A549 treated with DMSO at 1 μM for 4 hours (cell line): ENCODE measurements around the gene RNGTT. TPM values are rescaled to one million over a fixed set of nuclear protein-coding genes. Genes with fewer than 3 reads are reported as not detected.

Experiments
- total RNA-seq: library from RNA; stranded (reverse); fragments of 200-300 nt; extraction: Qiagen RNA extraction; gene quantifications from 5 replicates; pipeline ENCODE4 v1.2.3, GENCODE V29; 2022; ENCODE audit warnings: low read depth

RNGTT gene
- 8.4 to 11.0 TPM (median 9.3 TPM) in 5 replicates for total RNA-seq

GRCh38 chr6:88963139-88964090, at the start of gene RNGTT:
Gene RNGTT (minus strand): TSS chr6:88963618. CDS start chr6:88963409, 209 bp downstream.

Other genes starting within 250 kb of the RNGTT start
- 17.0 to 27.1 TPM (median 22.4 TPM) in 5 replicates for gene PNRC1, start 117.1 kb upstream of the RNGTT start, total RNA-seq
- 0.84 to 1.6 TPM (median 1.1 TPM) in 5 replicates for gene SRSF12, start 154.5 kb upstream of the RNGTT start, total RNA-seq
- 10.2 to 18.4 TPM (median 14.8 TPM) in 5 replicates for gene PM20D2, start 182.4 kb upstream of the RNGTT start, total RNA-seq